GM12865 (cell line): ENCODE results near the gene MBD6.

Experiments
- DNase-seq: peaks from one replicate; pipeline ENCODE4 v3.0.0; 2010; ENCODE audit warnings: low read depth
- H3K4me3 ChIP-seq: 2 replicates; pipeline ENCODE4 v1.5.1; 2011; ENCODE audit warnings: mild to moderate bottlenecking, low read depth, low read length, control low read depth
- CTCF ChIP-seq: IDR thresholded peaks from 2 replicates; pipeline ENCODE4 v1.5.1; 2011; ENCODE audit warnings: low read length, control low read depth, low read depth, inconsistent platforms; ENCODE audit not compliant: insufficient read depth; ENCODE audit errors: missing control alignments

Gene MBD6

GRCh38 chr12:57522011-57522886 is at the start of gene MBD6:
Gene MBD6, plus strand, starts transcription at chr12:57522824. Its CDS starts 1,480 bp downstream, at chr12:57524304.
- peak; percentile 97 for DNase-seq
- TF ChIP-seq CTCF = no peak
- H3K4me3 ChIP-seq = peak within 1 kb of the TSS; percentile 92

- DNase-seq = no peak
- no peak overlapping the region for H3K4me3 ChIP-seq
- TF ChIP-seq CTCF = no peak
Measured at GRCh38 chr12:57473392-57473791, 49.2 kb upstream of the MBD6 start.

GRCh38 chr12:57473886-57474285 is 48.7 kb upstream of the MBD6 start:
- no peak for TF ChIP-seq CTCF
- no peak for DNase-seq
- H3K4me3 ChIP-seq = no peak overlapping the region

GRCh38 chr12:57474430-57474829 is 48.2 kb upstream of the MBD6 start:
- H3K4me3 ChIP-seq = no peak overlapping the region
- TF ChIP-seq CTCF = no peak
- no peak for DNase-seq

GRCh38 chr12:57474862-57475261 is 47.8 kb upstream of the MBD6 start:
- DNase-seq = no peak
- no peak for TF ChIP-seq CTCF
- no peak overlapping the region for H3K4me3 ChIP-seq

- peak overlapping the region; percentile 69 for H3K4me3 ChIP-seq
Measured at GRCh38 chr12:57475271-57476161, 47.1 kb upstream of the MBD6 start.

More at GRCh38 chr12:57475271-57476161, 47.1 kb upstream of the MBD6 start:
- DNase-seq = no peak
- no peak for TF ChIP-seq CTCF
